ENCODE measurements around the gene SFT2D1.
"Not testable (repeated sequence)": the region's sequence is repeated elsewhere in the genome, so short reads cannot be mapped to it uniquely, and the experiment has no call there.

Gene SFT2D1

GRCh38 chr6:166362427-166362826 lies 20.1 kb upstream of the SFT2D1 start:
- DNase-seq: not testable (repeated sequence)

GRCh38 chr6:166361077-166361429 lies 18.7 kb upstream of the SFT2D1 start:
- DNase-seq: no peak

GRCh38 chr6:166360243-166361076 lies 18.1 kb upstream of the SFT2D1 start:
- DNase-seq: peak; percentile 23

GRCh38 chr6:166355552-166355951 lies 13.2 kb upstream of the SFT2D1 start:
- no peak for DNase-seq

GRCh38 chr6:166354965-166355364 lies 12.6 kb upstream of the SFT2D1 start:
- no peak for DNase-seq

- no peak for DNase-seq
Measured at GRCh38 chr6:166354143-166354542, 11.8 kb upstream of the SFT2D1 start.

GRCh38 chr6:166353507-166353906 lies 11.2 kb upstream of the SFT2D1 start:
- no peak for DNase-seq

- no peak for DNase-seq
Measured at GRCh38 chr6:166352923-166353322, 10.6 kb upstream of the SFT2D1 start.

GRCh38 chr6:166351715-166352285 lies 9.5 kb upstream of the SFT2D1 start:
- DNase-seq: no peak

GRCh38 chr6:166348305-166348949 lies 6.1 kb upstream of the SFT2D1 start:
- no peak for DNase-seq

- DNase-seq: no peak
Measured at GRCh38 chr6:166346965-166347364, 4.6 kb upstream of the SFT2D1 start.

GRCh38 chr6:166346449-166346848 lies 4.1 kb upstream of the SFT2D1 start:
- DNase-seq: no peak

GRCh38 chr6:166345672-166346071 lies 3.3 kb upstream of the SFT2D1 start:
- not testable (repeated sequence) for DNase-seq

GRCh38 chr6:166344921-166345320 lies 2.6 kb upstream of the SFT2D1 start:
- DNase-seq: not testable (repeated sequence)

GRCh38 chr6:166344240-166344639 lies 1.9 kb upstream of the SFT2D1 start:
- DNase-seq: peak; percentile 56

GRCh38 chr6:166343150-166343487 lies 774 bp upstream of the SFT2D1 start:
- DNase-seq: no peak

- no peak for DNase-seq
Measured at GRCh38 chr6:166341977-166342348, 382 bp downstream of the SFT2D1 start.

GRCh38 chr6:166341464-166341863 lies 881 bp downstream of the SFT2D1 start:
- no peak for DNase-seq

- no peak for DNase-seq
Measured at GRCh38 chr6:166338854-166339253, 3.5 kb downstream of the SFT2D1 start.

GRCh38 chr6:166336847-166337246 lies 5.5 kb downstream of the SFT2D1 start:
- DNase-seq: no peak

GRCh38 chr6:166335378-166336302 lies 6.7 kb downstream of the SFT2D1 start:
- no peak for DNase-seq

- DNase-seq: no peak
Measured at GRCh38 chr6:166334878-166335277, 7.5 kb downstream of the SFT2D1 start.
